PFSK-1 (cell line): ENCODE results near the gene ARPC1B.

Experiments
- POLR2AphosphoS5 ChIP-seq: IDR thresholded peaks from 2 replicates; pipeline ENCODE4 v1.6.1; 2012; ENCODE audit warnings: low read depth, mild to moderate bottlenecking, control low read depth, low read length, moderate library complexity
- TAF1 ChIP-seq: IDR thresholded peaks from 2 replicates; pipeline ENCODE4 v1.6.1; 2012; ENCODE audit warnings: low read length, control low read depth, borderline replicate concordance; ENCODE audit not compliant: insufficient read depth

DNA sequence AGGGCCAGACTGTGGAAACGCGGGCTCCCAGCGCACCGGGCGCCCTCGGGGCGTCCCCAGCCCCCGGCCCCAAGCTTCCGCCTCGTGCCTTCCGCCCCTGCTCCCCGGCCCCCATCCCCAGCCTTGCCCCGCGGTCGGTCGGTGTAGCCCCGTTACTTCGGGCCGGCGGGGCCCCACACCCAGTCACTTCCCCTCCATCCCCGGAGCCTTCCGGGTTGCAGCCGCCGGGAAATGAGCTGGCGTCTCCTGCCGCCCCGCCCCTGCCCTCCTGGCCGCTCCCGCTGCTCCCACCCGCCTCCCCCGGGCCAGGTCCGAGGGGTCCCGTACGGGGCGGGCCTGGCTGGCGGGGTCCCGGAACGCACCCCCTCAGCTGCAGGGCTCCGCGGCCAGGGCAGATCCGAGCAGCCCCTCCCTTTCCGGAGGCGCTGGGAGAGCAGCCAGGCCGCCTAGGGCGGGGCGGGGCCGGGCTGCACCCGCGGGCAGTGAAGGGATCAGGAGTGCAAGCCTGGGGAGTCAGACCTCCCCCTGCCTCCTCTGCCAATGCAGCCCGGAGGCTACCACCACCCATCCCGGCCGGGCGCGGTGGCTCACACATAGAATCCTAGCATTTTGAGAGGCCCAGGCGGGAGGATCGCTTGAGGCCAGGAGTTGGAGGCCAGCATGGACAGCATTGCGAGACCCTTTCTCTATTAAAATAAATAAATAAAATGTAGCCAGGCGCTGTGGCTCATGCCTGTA is 709 bp downstream of the ARPC1B start:
- TF ChIP-seq POLR2AphosphoS5 = no peak; the same call in 1 of the 2 replicates
- no peak for TF ChIP-seq TAF1
